Neural crest cell (in vitro differentiated cells): ENCODE data around the gene PHF14. TPM values are rescaled to one million over a fixed set of nuclear protein-coding genes. Genes with fewer than 3 reads are reported as not detected.

Experiments used
- DNase-seq: peaks from one replicate; pipeline ENCODE4 v3.0.0; 2021; ENCODE audit warnings: low read depth, mixed read lengths, low spot score
- H3K27ac Mint-ChIP-seq: one replicate; pipeline ENCODE4 v1.8.0; 2021; ENCODE audit warnings: mild to moderate bottlenecking, mixed read lengths; ENCODE audit not compliant: unreplicated experiment
- H3K27me3 Mint-ChIP-seq: 2 replicates; pipeline ENCODE4 v1.8.0; 2021; ENCODE audit warnings: low read depth, mild to moderate bottlenecking, mixed read lengths
- H3K36me3 Mint-ChIP-seq: 2 replicates; pipeline ENCODE4 v1.8.0; 2021; ENCODE audit warnings: low read depth, mild to moderate bottlenecking, mixed read lengths
- H3K4me1 Mint-ChIP-seq: 2 replicates; pipeline ENCODE4 v1.8.0; 2021; ENCODE audit warnings: mixed read lengths
- H3K4me3 Mint-ChIP-seq: one replicate; pipeline ENCODE4 v1.8.0; 2021; ENCODE audit warnings: mild to moderate bottlenecking, mixed read lengths
- H3K9me3 Mint-ChIP-seq: 2 replicates; pipeline ENCODE4 v1.8.0; 2021; ENCODE audit warnings: mixed read lengths
- CTCF ChIP-seq: fragments of 200-600 bp; sonication (generic); conservative IDR thresholded peaks from 2 replicates; pipeline ENCODE4 v1.5.0; 2021; ENCODE audit warnings: antibody characterized with exemption, mild to moderate bottlenecking
- total RNA-seq: library from RNA; stranded (reverse); gene quantifications from 2 replicates; pipeline ENCODE4 v1.2.1, GENCODE V29; 2021

The PHF14 gene
- total RNA-seq, 1 donor from 2014 or later, result 75.9 TPM

GRCh38 chr7:11175371-11175770, 201.7 kb downstream of the PHF14 start:
- no peak for DNase-seq
- no peaks in the 10 kb centered on the region for H3K36me3 Mint-ChIP-seq
- H3K9me3 Mint-ChIP-seq, result no peaks in the 10 kb centered on the region
- H3K4me1 Mint-ChIP-seq, result no peaks in the 10 kb centered on the region
- TF ChIP-seq CTCF, result no peak
- no peaks in the 10 kb centered on the region for H3K27me3 Mint-ChIP-seq
- no peak overlapping the region for H3K27ac Mint-ChIP-seq
- H3K4me3 Mint-ChIP-seq, result no peak overlapping the region

GRCh38 chr7:11175887-11176286, 202.2 kb downstream of the PHF14 start:
- Mint-ChIP-seq H3K27ac (no peak overlapping the region), H3K4me1 (no peaks in the 10 kb centered on the region), H3K9me3 (peaks cover 3% of the 10 kb centered on the region), H3K27me3 (no peaks in the 10 kb centered on the region), H3K4me3 (no peak overlapping the region), H3K36me3 (no peaks in the 10 kb centered on the region)
- no peak for TF ChIP-seq CTCF
- DNase-seq, result no peak

GRCh38 chr7:11176985-11177555, 203.4 kb downstream of the PHF14 start:
- Mint-ChIP-seq H3K4me1 (no peaks in the 10 kb centered on the region), H3K9me3 (peaks cover 3% of the 10 kb centered on the region), H3K4me3 (no peak overlapping the region), H3K36me3 (no peaks in the 10 kb centered on the region), H3K27me3 (no peaks in the 10 kb centered on the region), H3K27ac (no peak overlapping the region)
- no peak for DNase-seq
- TF ChIP-seq CTCF, result no peak

- no peak overlapping the region for H3K4me3 Mint-ChIP-seq
- H3K27ac Mint-ChIP-seq, result peak overlapping the region; percentile 29
- no peak for DNase-seq
- H3K4me1 Mint-ChIP-seq, result no peaks in the 10 kb centered on the region
- no peaks in the 10 kb centered on the region for H3K36me3 Mint-ChIP-seq
- TF ChIP-seq CTCF, result no peak
- peaks cover 3% of the 10 kb centered on the region for H3K9me3 Mint-ChIP-seq
- no peaks in the 10 kb centered on the region for H3K27me3 Mint-ChIP-seq
Measured at GRCh38 chr7:11177793-11178192, 204.1 kb downstream of the PHF14 start.

GRCh38 chr7:11181590-11181989, 207.9 kb downstream of the PHF14 start:
- peaks cover 4% of the 10 kb centered on the region for H3K36me3 Mint-ChIP-seq
- H3K27ac Mint-ChIP-seq, result no peak overlapping the region
- no peaks in the 10 kb centered on the region for H3K4me1 Mint-ChIP-seq
- DNase-seq, result no peak
- TF ChIP-seq CTCF, result no peak
- peaks cover 13% of the 10 kb centered on the region for H3K9me3 Mint-ChIP-seq
- H3K4me3 Mint-ChIP-seq, result no peak overlapping the region
- H3K27me3 Mint-ChIP-seq, result no peaks in the 10 kb centered on the region

GRCh38 chr7:11182736-11183135, 209.1 kb downstream of the PHF14 start:
- H3K27ac Mint-ChIP-seq, result no peak overlapping the region
- no peak for DNase-seq
- no peak overlapping the region for H3K4me3 Mint-ChIP-seq
- no peak for TF ChIP-seq CTCF
- no peaks in the 10 kb centered on the region for H3K4me1 Mint-ChIP-seq
- H3K9me3 Mint-ChIP-seq, result peaks cover 13% of the 10 kb centered on the region
- H3K36me3 Mint-ChIP-seq, result peaks cover 4% of the 10 kb centered on the region
- no peaks in the 10 kb centered on the region for H3K27me3 Mint-ChIP-seq
